Osteoblast (primary cell): Measurements from ENCODE around the gene CIZ1. TPM values are rescaled to one million over a fixed set of nuclear protein-coding genes. Genes with fewer than 3 reads are reported as not detected.
A peak's percentile ranks its signal among the peaks of the same experiment; 100 is the strongest.

Source experiments
- DNase-seq: peaks from one replicate; pipeline ENCODE4 v3.0.0; 2011; ENCODE audit warnings: low spot score, mixed read lengths; ENCODE audit not compliant: insufficient read length; ENCODE audit errors: missing footprints
- H2AFZ ChIP-seq: 2 replicates; pipeline ENCODE4 v1.6.0; 2011; ENCODE audit warnings: mild to moderate bottlenecking, low read length
- H3K27ac ChIP-seq: 2 replicates; pipeline ENCODE4 v1.5.1; 2011; ENCODE audit warnings: mild to moderate bottlenecking, low read depth, low read length, moderate library complexity
- H3K27me3 ChIP-seq: 2 replicates; pipeline ENCODE4 v1.6.0; 2012; ENCODE audit warnings: mild to moderate bottlenecking, control low read depth, inconsistent platforms, low read length, moderate library complexity; ENCODE audit not compliant: insufficient read depth
- H3K36me3 ChIP-seq: 2 replicates; pipeline ENCODE4 v1.5.1; 2011; ENCODE audit warnings: mild to moderate bottlenecking, low read length, control low read depth, moderate library complexity; ENCODE audit not compliant: insufficient read depth
- H3K4me1 ChIP-seq: 2 replicates; pipeline ENCODE4 v1.5.1; 2011; ENCODE audit warnings: mild to moderate bottlenecking, low read length, control low read depth, moderate library complexity; ENCODE audit not compliant: insufficient read depth
- H3K4me2 ChIP-seq: 2 replicates; pipeline ENCODE4 v1.6.0; 2011; ENCODE audit warnings: mild to moderate bottlenecking, low read length; ENCODE audit not compliant: insufficient read depth
- H3K4me3 ChIP-seq: fragments of 200-600 bp; sonication (generic); 3 replicates; pipeline ENCODE4 v1.5.1; 2012; ENCODE audit warnings: mild to moderate bottlenecking, low read length, inconsistent platforms; ENCODE audit not compliant: insufficient read depth
- H3K79me2 ChIP-seq: 2 replicates; pipeline ENCODE4 v1.6.0; 2012; ENCODE audit warnings: mild to moderate bottlenecking, low read length, control low read depth, inconsistent platforms; ENCODE audit not compliant: insufficient read depth
- H3K9me3 ChIP-seq: 2 replicates; pipeline ENCODE4 v1.5.1; 2011; ENCODE audit warnings: low read depth, low read length, control low read depth
- H4K20me1 ChIP-seq: 2 replicates; pipeline ENCODE4 v1.6.0; 2012; ENCODE audit warnings: mild to moderate bottlenecking, low read length, control low read depth; ENCODE audit not compliant: insufficient read depth
- total RNA-seq: library from RNA; depleted of rRNA; stranded (reverse); fragments of >200 nt; gene quantifications from 2 replicates; pipeline ENCODE4 v1.2.3, GENCODE V29; 2012
- TF ChIP-seq, protein P1 (sequence below): IDR thresholded peaks from 2 replicates; pipeline ENCODE4 v1.5.1; 2011; ENCODE audit warnings: mild to moderate bottlenecking, low read depth, low read length, moderate library complexity; ENCODE audit errors: extremely low read depth

The CIZ1 gene
- total RNA-seq, 1 donor: 33.7 TPM

DNA sequence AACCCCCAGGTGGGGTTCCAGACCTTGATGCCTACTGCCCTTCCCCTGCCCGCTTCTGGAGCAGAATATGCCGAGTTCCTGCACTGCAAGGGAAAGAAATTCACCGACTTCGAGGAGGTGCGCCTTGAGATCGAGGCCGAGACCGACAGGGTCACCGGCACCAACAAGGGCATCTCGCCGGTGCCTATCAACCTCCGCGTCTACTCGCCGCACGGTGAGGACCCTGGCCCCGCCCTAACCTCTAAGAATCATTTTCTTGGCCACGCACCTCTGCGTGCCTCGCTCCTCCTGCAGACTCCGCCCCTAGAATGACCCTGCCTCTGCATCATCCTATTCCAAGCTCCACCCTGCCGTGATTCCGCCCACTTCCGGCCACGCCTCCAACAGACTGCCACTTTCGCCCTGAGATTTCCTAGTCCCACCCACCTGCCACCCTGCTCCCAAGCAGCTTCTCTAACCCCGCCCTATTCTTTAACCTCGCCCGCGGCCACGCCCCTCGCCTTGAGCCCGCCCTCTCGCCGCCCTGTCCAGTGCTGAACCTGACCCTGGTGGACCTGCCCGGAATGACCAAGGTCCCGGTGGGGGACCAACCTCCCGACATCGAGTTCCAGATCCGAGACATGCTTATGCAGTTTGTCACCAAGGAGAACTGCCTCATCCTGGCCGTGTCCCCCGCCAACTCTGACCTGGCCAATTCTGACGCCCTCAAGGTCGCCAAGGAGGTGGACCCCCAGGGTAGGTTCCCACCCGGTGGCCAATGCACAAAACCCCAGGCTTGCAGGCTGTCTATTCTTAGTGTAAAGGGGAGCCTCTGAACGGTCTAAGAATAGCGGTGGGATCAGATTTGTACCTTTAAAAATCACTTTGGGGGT, 27.4 kb upstream of the CIZ1 start:
- H3K79me2 ChIP-seq: no peaks in the 10 kb centered on the region

DNA sequence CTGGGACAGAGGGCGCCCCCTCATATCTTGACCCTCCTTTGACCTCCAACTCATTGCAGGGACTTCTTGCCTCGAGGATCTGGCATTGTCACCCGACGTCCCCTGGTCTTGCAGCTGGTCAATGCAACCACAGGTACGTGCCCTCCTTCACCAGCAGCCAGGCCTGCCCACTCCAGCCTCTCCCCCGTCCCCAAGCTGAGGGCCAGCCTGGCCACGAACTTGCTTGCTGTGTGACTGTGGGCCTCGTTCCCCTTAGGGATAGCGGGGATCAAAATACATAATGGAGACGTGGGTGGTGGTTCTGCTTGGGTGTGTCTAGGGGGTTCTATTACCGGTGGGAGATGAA, 26.8 kb upstream of the CIZ1 start:
- no peak for DNase-seq
- peak overlapping the region; percentile 18 for H2AFZ ChIP-seq
- H3K4me3 ChIP-seq: peak overlapping the region; percentile 29
- H3K4me1 ChIP-seq: peaks cover 10% of the 10 kb centered on the region
- H4K20me1 ChIP-seq: peaks cover 3% of the 10 kb centered on the region
- no peak overlapping the region for H3K27ac ChIP-seq
- H3K36me3 ChIP-seq: no peaks in the 10 kb centered on the region
- no peaks in the 10 kb centered on the region for H3K27me3 ChIP-seq
- H3K4me2 ChIP-seq: peak overlapping the region; percentile 56
- TF ChIP-seq, protein P1, sequence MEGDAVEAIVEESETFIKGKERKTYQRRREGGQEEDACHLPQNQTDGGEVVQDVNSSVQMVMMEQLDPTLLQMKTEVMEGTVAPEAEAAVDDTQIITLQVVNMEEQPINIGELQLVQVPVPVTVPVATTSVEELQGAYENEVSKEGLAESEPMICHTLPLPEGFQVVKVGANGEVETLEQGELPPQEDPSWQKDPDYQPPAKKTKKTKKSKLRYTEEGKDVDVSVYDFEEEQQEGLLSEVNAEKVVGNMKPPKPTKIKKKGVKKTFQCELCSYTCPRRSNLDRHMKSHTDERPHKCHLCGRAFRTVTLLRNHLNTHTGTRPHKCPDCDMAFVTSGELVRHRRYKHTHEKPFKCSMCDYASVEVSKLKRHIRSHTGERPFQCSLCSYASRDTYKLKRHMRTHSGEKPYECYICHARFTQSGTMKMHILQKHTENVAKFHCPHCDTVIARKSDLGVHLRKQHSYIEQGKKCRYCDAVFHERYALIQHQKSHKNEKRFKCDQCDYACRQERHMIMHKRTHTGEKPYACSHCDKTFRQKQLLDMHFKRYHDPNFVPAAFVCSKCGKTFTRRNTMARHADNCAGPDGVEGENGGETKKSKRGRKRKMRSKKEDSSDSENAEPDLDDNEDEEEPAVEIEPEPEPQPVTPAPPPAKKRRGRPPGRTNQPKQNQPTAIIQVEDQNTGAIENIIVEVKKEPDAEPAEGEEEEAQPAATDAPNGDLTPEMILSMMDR: no peak
- no peaks in the 10 kb centered on the region for H3K9me3 ChIP-seq
- H3K79me2 ChIP-seq: no peaks in the 10 kb centered on the region

More for the DNA sequence above, 27.4 kb upstream of the CIZ1 start:
- Histone ChIP-seq H3K4me2 (peak overlapping the region; percentile 56), H3K36me3 (no peaks in the 10 kb centered on the region), H3K4me3 (peak overlapping the region; percentile 29), H4K20me1 (peaks cover 3% of the 10 kb centered on the region), H3K9me3 (no peaks in the 10 kb centered on the region), H3K27ac (no peak overlapping the region), H2AFZ (peak overlapping the region; percentile 18), H3K4me1 (peaks cover 10% of the 10 kb centered on the region), H3K27me3 (no peaks in the 10 kb centered on the region)
- peak; percentile 96 for DNase-seq
- TF ChIP-seq, protein P1: no peak

DNA sequence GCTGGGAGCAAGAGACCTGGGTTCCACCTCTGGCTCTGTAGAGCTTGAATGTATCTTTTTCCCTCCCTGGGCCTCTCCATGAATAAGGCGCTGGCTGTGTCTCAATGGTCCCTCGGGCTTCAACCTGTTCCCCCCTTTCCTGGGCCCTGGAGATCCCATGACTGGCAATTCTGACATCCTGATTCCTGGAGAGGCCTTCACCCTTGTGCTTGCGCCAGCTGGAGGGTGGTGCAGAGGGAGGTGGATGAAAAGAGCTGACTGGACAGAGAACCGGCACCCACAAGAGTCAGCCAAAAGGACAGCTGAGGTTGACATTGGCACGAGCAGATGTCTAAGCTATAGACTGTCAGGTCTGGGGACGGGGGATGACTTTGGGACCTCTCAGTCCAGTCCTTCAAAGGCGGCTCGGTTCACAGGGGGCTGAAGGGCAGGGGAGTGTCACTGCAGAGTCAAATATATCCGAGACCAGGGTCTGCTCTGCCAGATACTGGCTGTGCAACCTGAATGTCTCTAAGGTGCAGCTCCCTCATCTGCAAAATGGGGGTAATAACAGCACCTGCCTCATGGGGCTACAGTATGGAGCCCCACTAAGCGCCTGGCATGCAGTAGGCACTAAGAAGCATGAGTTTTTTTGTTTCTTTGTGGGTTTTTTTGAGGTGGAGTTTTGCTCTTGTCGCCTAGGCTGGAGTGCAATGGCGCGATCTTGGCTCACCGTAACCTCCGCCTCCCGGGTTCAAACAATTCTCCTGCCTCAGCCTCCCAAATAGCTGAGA, 25.6 kb upstream of the CIZ1 start:
- no peak overlapping the region for H3K27ac ChIP-seq
- peak; percentile 87 for DNase-seq
- TF ChIP-seq, protein P1: no peak
- H2AFZ ChIP-seq: no peak overlapping the region
- H4K20me1 ChIP-seq: peaks cover 3% of the 10 kb centered on the region
- no peak overlapping the region for H3K4me2 ChIP-seq
- H3K9me3 ChIP-seq: no peaks in the 10 kb centered on the region
- H3K27me3 ChIP-seq: no peaks in the 10 kb centered on the region
- H3K36me3 ChIP-seq: no peaks in the 10 kb centered on the region
- no peaks in the 10 kb centered on the region for H3K79me2 ChIP-seq
- no peak overlapping the region for H3K4me3 ChIP-seq
- peaks cover 10% of the 10 kb centered on the region for H3K4me1 ChIP-seq
